SU-DHL-6 (cell line): Measurements from ENCODE around the gene ZBTB42.

Experiments used
- CTCF ChIP-seq: fragments of 200-600 bp; sonication (generic); IDR thresholded peaks from one replicate; pipeline ENCODE4 v1.5.1; 2017; ENCODE audit warnings: antibody characterized with exemption, mild to moderate bottlenecking, low read length, moderate library complexity; ENCODE audit not compliant: insufficient read depth, poor library complexity, severe bottlenecking
- EZH2phosphoT487 ChIP-seq: fragments of 200-600 bp; sonication (generic), shearing (Covaris generic); conservative IDR thresholded peaks from 2 replicates; pipeline ENCODE4 v1.6.1; 2018; ENCODE audit warnings: mild to moderate bottlenecking, antibody characterized with exemption, low read length, moderate library complexity, mixed read lengths

- TF ChIP-seq CTCF, result no peak
- TF ChIP-seq EZH2phosphoT487, result no peak
Measured at GRCh38 chr14:104824353-104824997, 23.6 kb downstream of the ZBTB42 start.
